GM23338 (cell line): ENCODE results near the gene DHX32.

Source experiments
- CREB1 ChIP-seq: fragments of 250-450 bp; sonication (Bioruptor Pico); IDR thresholded peaks from 2 replicates; pipeline ENCODE4 v1.5.0; 2020; ENCODE audit warnings: low read depth, mild to moderate bottlenecking, moderate library complexity
- EZH2 ChIP-seq: fragments of 200-600 bp; sonication (generic); IDR thresholded peaks from one replicate; pipeline ENCODE4 v1.8.0; 2017; ENCODE audit warnings: antibody characterized with exemption, mild to moderate bottlenecking, low read depth; ENCODE audit not compliant: unreplicated experiment
- POLR2AphosphoS5 ChIP-seq: IDR thresholded peaks from 2 replicates; pipeline ENCODE4 v1.6.1; 2016; ENCODE audit warnings: antibody characterized with exemption, low read depth
- REST ChIP-seq: IDR thresholded peaks from one replicate; pipeline ENCODE4 v1.6.1; 2018; ENCODE audit warnings: antibody characterized with exemption; ENCODE audit not compliant: unreplicated experiment
- STAT1 ChIP-seq: IDR thresholded peaks from one replicate; pipeline ENCODE4 v1.6.1; 2016; ENCODE audit warnings: antibody characterized with exemption; ENCODE audit not compliant: unreplicated experiment
- TF ChIP-seq, protein P1 (sequence below), 2 experiments: fragments of 200-600 bp in 1 of 2; sonication (generic) in 1 of 2; conservative IDR thresholded peaks; 2 replicates each; pipeline versions ENCODE4 v1.5.1 to v1.6.1; 2016 to 2017; ENCODE audit warnings: antibody characterized with exemption in 2 of 2, low read depth in 2 of 2, mild to moderate bottlenecking in 2 of 2, moderate library complexity in 1 of 2

GRCh38 chr10:125840406-125840805 lies 40.7 kb downstream of the DHX32 start:
- TF ChIP-seq, protein P1, sequence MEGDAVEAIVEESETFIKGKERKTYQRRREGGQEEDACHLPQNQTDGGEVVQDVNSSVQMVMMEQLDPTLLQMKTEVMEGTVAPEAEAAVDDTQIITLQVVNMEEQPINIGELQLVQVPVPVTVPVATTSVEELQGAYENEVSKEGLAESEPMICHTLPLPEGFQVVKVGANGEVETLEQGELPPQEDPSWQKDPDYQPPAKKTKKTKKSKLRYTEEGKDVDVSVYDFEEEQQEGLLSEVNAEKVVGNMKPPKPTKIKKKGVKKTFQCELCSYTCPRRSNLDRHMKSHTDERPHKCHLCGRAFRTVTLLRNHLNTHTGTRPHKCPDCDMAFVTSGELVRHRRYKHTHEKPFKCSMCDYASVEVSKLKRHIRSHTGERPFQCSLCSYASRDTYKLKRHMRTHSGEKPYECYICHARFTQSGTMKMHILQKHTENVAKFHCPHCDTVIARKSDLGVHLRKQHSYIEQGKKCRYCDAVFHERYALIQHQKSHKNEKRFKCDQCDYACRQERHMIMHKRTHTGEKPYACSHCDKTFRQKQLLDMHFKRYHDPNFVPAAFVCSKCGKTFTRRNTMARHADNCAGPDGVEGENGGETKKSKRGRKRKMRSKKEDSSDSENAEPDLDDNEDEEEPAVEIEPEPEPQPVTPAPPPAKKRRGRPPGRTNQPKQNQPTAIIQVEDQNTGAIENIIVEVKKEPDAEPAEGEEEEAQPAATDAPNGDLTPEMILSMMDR (conservative IDR thresholded peaks at IDR 0.05; ENCODE audit: low read depth in 2 of 2), result no peak
- TF ChIP-seq EZH2 (no peak), POLR2AphosphoS5 (no peak), STAT1 (no peak), REST (no peak), CREB1 (no peak)
